Ovary (tissue), 9 donors: Measurements from ENCODE around the gene COA3. TPM values are rescaled to one million over a fixed set of nuclear protein-coding genes. Genes with fewer than 3 reads are reported as not detected.

Experiments
- DNase-seq, 5 donors: peaks; one replicate each; pipeline ENCODE4 v3.0.0-alpha.2; 2019 to 2020
- H3K27ac ChIP-seq, 2 donors: fragments of 200-600 bp; one replicate each; pipeline versions ENCODE4 v1.5.1 to v1.8.0; 2019 to 2022
- H3K27me3 ChIP-seq: fragments of 200-600 bp; one replicate; pipeline ENCODE4 v1.8.0; 2022
- H3K36me3 ChIP-seq: fragments of 200-600 bp; sonication (generic); one replicate; pipeline ENCODE4 v1.5.1; 2019
- H3K4me1 ChIP-seq: one replicate; pipeline ENCODE4 v1.8.1; 2013; ENCODE audit warnings: mild to moderate bottlenecking, moderate library complexity; ENCODE audit not compliant: insufficient read depth
- H3K4me3 ChIP-seq: fragments of 200-600 bp; sonication (generic); one replicate; pipeline ENCODE4 v1.5.1; 2017
- H3K9me3 ChIP-seq, 2 donors: fragments of 200-600 bp in 1 of 2; sonication (generic) in 1 of 2; one replicate each; pipeline versions ENCODE4 v1.5.1 to v1.8.1; 2013 to 2019; ENCODE audit warnings: mild to moderate bottlenecking in 1 of 2, moderate library complexity in 1 of 2
- EP300 ChIP-seq: sonication (generic); formaldehyde crosslinking; IDR thresholded peaks from one replicate; pipeline ENCODE4 v1.6.1; 2017; ENCODE audit warnings: antibody characterized with exemption
- POLR2A ChIP-seq: fragments of 450-650 bp; IDR thresholded peaks from one replicate; pipeline ENCODE4 v1.6.1; 2017; ENCODE audit warnings: antibody characterized with exemption, mild to moderate bottlenecking, moderate library complexity
- WGBS, 3 donors: extraction: QIAGEN DNeasy Blood & Tissue Kit in 1 of 3; methylation state at CpG; one replicate each; pipeline versions ENCODE4 v1.1.5 to v1.1.7; 2013 to 2017; 5-methylcytosine and 5-hydroxymethylcytosine counted together
- intact Hi-C, 4 donors: fragments of 100-400 bp; cut with DNase I; formaldehyde crosslinking; loops; one replicate each; pipeline versions ENCODE4 v1.11.0 to v1.15.1; 2022 to 2023
- polyA plus RNA-seq, 2 donors: library from polyadenylated mRNA; stranded (reverse); fragments of 200-250 nt in 1 of 2; fragments of 350-450 nt in 1 of 2; fragmentation: Illumina TruSeq in 1 of 2; extraction: RNeasy Lipid Tissue Mini Kit (QIAGEN cat#74804) in 1 of 2; gene quantifications; one replicate each; pipeline ENCODE4 v1.2.3, GENCODE V29; 2013 to 2014
- total RNA-seq, 7 donors: library from RNA; depleted of rRNA in 2 of 7; stranded (reverse); fragments of >200 nt in 2 of 7; fragmentation: NEBNext Ultra II Directional in 3 of 7; extraction: Animal tissue kit (Norgen Biotek cat#: 25700) in 3 of 7; gene quantifications; one replicate each; pipeline versions ENCODE4 v1.1.0 to v1.2.4, GENCODE V29; 2016 to 2023
- TF ChIP-seq, protein P1 (sequence below), 3 donors: fragments of 450-650 bp in 2 of 3; fragments of 200-600 bp in 1 of 3; IDR thresholded peaks; one replicate each; pipeline versions ENCODE4 v1.5.1 to v1.8.0; 2016 to 2022; ENCODE audit warnings: antibody characterized with exemption in 3 of 3, mild to moderate bottlenecking in 1 of 3
- donor health status: DM: no; HTN: no; CAD: no; lungs with moderate emphysema.
- donor health status: DM: no; HTN: no; CAD: no.
- donor health status: Bipolar disorder and iron deficiency.
- donor health status: DM: yes; HTN: yes; CAD: no.
- donor health status: DM: no; HTN: no; CAD: no.
- donor health status: DM: yes; HTN: yes; CAD: no.

The COA3 gene
- total and polyA plus RNA-seq, 9 donors, result 49.1 to 80.0 (median 64.0) TPM

DNA sequence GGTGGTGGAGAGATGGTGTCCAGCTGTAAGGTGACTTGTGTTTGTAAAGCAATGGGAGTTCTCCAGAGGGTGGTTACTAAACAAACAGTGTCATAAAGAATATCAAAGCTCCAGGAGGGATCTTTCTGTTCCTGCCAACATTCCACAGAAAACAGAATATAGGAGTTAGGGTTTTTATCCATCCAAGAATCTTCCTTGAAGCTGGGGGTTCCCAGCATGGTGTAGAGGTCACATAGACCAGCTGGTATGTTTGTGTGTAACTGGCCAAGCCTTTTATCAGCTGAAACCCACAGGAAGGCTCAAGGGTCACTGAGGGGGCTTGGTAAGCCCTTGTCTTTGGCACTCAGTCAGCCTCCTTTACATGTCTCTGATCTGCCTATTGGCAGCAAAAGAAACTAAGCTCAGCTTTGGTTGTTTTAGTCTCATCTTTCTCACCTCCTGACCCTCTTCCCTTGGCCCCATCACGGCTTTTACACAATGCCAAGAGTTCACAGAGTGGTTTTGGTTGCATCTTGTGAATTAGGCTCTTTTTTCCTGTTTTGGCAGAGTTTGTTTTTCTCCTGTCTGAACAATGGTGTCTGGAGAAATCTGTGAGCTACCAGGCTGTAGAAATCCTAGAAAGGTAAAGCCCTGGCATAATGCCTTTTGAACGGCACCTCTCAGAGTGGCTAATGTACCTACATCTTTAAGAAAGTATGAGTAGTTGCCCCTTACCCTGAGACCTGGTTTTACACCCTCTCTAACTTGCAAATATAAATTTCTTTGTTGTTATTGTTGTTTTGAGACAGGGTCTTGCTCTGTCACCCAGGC lies 4.8 kb upstream of the COA3 start:
- no peaks in the 10 kb centered on the region for H3K36me3 ChIP-seq
- H3K4me1 ChIP-seq, result peaks cover 6% of the 10 kb centered on the region
- H3K9me3 ChIP-seq, result no peaks in the 10 kb centered on the region
- peak overlapping the region in 1 of 2 donors; percentile 19 for H3K27ac ChIP-seq
- no peak overlapping the region for H3K4me3 ChIP-seq
- 16 to 29% (median 17%) methylated on average over 2 of the region's 2 CpGs for WGBS, 3 donors
- no peaks in the 10 kb centered on the region for H3K27me3 ChIP-seq
- intact Hi-C loops, result no loop called here
- no peak for DNase-seq
- TF ChIP-seq POLR2A (no peak), EP300 (no peak)
- TF ChIP-seq, protein P1, sequence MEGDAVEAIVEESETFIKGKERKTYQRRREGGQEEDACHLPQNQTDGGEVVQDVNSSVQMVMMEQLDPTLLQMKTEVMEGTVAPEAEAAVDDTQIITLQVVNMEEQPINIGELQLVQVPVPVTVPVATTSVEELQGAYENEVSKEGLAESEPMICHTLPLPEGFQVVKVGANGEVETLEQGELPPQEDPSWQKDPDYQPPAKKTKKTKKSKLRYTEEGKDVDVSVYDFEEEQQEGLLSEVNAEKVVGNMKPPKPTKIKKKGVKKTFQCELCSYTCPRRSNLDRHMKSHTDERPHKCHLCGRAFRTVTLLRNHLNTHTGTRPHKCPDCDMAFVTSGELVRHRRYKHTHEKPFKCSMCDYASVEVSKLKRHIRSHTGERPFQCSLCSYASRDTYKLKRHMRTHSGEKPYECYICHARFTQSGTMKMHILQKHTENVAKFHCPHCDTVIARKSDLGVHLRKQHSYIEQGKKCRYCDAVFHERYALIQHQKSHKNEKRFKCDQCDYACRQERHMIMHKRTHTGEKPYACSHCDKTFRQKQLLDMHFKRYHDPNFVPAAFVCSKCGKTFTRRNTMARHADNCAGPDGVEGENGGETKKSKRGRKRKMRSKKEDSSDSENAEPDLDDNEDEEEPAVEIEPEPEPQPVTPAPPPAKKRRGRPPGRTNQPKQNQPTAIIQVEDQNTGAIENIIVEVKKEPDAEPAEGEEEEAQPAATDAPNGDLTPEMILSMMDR (IDR thresholded peaks at IDR 0.05), result no peak

DNA sequence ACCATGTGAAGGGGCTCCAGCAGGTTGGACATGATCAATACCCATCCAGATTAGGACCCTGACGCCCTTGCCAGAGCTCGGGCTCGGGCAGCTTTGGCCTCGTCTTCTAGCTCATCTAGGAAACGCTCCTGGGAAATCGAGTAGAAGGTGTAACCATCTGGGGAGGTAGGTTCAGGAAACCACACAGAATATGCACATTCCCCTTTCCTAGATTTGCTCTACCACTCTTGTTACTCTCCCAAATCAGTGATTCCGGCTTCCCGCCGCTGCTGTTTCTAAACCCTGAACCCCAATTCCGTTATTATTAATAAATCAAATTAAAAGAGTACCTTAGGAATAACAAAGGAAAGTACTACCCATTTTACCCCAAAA lies 507 bp downstream of the COA3 start:
- H3K9me3 ChIP-seq, result no peaks in the 10 kb centered on the region
- no peaks in the 10 kb centered on the region for H3K27me3 ChIP-seq
- peaks cover 10% of the 10 kb centered on the region for H3K4me1 ChIP-seq
- H3K36me3 ChIP-seq, result no peaks in the 10 kb centered on the region
- no peak for TF ChIP-seq POLR2A
- TF ChIP-seq, protein P1 (IDR thresholded peaks at IDR 0.05), result no peak
- TF ChIP-seq EP300, result no peak
- intact Hi-C loops, result no loop called here
- peak overlapping the region; percentile 32 to 62 for H3K27ac ChIP-seq
- H3K4me3 ChIP-seq, result peak overlapping the region; percentile 85
- no peak for DNase-seq
- 5 to 17% (median 8%) methylated on average over 10 of the region's 10 CpGs for WGBS, 3 donors

DNA sequence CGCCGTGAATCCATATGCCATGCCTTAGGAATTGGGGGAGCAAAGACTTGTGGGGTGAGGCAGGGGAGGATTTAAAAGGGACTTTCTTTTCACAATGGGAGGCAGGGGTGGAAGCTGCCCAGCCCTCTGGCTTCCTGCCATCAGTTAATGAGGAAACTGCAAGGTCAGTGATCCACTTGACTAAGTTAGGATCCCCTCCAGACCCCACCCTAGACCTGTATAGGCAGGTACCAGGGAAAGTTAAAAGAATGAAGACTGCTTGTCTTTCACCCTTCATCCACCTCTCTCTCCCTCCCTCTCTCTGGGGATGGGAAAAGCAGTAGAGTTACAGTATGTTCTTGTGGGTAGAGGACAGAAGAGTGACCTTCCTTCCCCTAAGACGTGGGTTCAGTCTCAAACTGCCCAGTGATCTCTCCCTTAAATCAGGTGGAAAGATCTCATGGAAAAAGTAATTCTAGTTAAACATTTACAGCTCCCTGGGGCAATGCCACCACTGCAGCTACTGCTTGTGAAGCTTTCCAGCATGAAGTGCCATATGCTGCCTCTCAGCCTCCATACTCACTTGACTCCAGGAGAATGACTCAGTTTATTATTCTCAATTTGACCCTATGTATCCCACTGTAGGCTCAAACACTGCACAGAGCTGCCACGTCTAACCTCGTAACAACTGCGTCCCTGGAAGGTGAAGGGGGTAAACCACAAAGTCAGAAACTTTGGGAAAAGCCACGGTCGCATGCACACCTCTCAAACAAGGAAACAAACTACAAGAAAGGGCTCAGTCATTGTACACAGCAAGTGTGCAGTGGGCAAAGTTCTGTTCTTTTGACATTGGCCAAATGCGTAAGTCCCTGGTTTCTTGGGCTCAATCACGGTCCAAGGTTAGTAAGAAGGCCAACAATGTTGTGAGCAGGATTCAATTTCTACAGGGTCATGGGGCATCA lies 1.2 kb downstream of the COA3 start:
- Histone ChIP-seq H3K36me3 (no peaks in the 10 kb centered on the region), H3K9me3 (no peaks in the 10 kb centered on the region), H3K27ac (no peak overlapping the region), H3K27me3 (no peaks in the 10 kb centered on the region), H3K4me3 (peak overlapping the region; percentile 85), H3K4me1 (peaks cover 10% of the 10 kb centered on the region)
- no peak for DNase-seq
- intact Hi-C loops, result no loop called here
- 72 to 78% (median 75%) methylated on average over 10 of the region's 10 CpGs for WGBS, 3 donors
- TF ChIP-seq, protein P1 (IDR thresholded peaks at IDR 0.05), result no peak
- no peak for TF ChIP-seq POLR2A
- no peak for TF ChIP-seq EP300

DNA sequence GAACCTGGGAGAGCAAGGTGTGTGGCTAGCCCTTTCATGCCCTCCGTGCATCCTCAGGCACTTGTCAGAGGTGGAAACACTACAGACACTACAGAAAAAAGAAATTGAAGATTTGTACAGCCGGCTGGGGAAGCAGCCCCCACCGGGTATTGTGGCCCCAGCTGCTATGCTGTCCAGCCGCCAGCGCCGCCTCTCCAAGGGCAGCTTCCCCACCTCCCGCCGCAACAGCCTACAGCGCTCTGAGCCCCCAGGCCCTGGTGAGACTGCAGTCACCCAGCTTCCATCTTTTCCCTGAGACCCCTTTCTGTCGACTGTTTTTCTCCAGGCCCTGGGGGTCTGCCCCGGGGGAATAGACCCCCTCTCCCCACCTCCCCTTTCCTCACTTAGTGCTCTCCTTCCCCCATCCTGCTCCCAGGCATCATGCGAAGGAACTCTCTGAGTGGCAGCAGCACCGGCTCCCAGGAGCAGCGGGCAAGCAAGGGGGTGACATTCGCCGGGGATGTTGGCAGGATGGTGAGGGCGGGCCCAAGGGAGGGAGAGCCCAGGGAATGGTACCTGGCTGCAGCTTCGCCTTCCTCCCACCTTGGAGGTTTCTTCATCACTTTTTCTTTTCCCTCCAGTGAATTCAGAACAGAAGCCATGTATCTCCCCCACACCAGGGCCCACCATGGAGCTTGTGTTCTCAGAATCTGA lies 2.3 kb downstream of the COA3 start:
- no peaks in the 10 kb centered on the region for H3K9me3 ChIP-seq
- WGBS, 3 donors, result 85 to 91% (median 91%) methylated on average over 18 of the region's 18 CpGs
- intact Hi-C loops, result no loop called here

More for the DNA sequence above, 2.3 kb downstream of the COA3 start:
- Histone ChIP-seq H3K36me3 (no peaks in the 10 kb centered on the region), H3K4me3 (no peak overlapping the region), H3K4me1 (peaks cover 10% of the 10 kb centered on the region), H3K27me3 (no peaks in the 10 kb centered on the region), H3K27ac (no peak overlapping the region)
- DNase-seq, result no peak
- TF ChIP-seq, protein P1 (IDR thresholded peaks at IDR 0.05), result no peak
- TF ChIP-seq EP300 (no peak), POLR2A (no peak)
